WTC11 (cell line): ENCODE results near the gene VWA8. TPM values are rescaled to one million over a fixed set of nuclear protein-coding genes. Genes with fewer than 3 reads are reported as not detected.

Source experiments
- ATAC-seq: fragments of 200-7000 bp; cut with Tn5 transposase; 2 replicates; pipeline ENCODE4 v1.10.0; 2021; ENCODE audit warnings: mild to moderate bottlenecking, moderate library complexity
- CTCF ChIA-PET: fragments of 300-600 bp; sonication (Branson Sonifier 250); formaldehyde crosslinking; loops from one replicate; lab custom pipeline; 2021; ENCODE audit warnings: antibody characterized with exemption; lab: Charles Lee
- POLR2A ChIA-PET: fragments of 350-600 bp; sonication (Branson Sonifier 250); formaldehyde crosslinking; loops from one replicate; lab custom pipeline; 2021; ENCODE audit warnings: antibody characterized with exemption; lab: Charles Lee
- DNase-seq: peaks from one replicate; pipeline ENCODE4 v3.0.0; 2021; ENCODE audit warnings: low spot score
- H3K27ac Mint-ChIP-seq: 2 replicates; pipeline ENCODE4 v1.8.0; 2021; ENCODE audit warnings: mixed read lengths
- H3K27me3 Mint-ChIP-seq: 2 replicates; pipeline ENCODE4 v1.8.0; 2021; ENCODE audit warnings: low read depth, mild to moderate bottlenecking, moderate library complexity, mixed read lengths
- H3K36me3 Mint-ChIP-seq: 2 replicates; pipeline ENCODE4 v1.8.0; 2021; ENCODE audit warnings: mixed read lengths
- H3K4me1 Mint-ChIP-seq: 2 replicates; pipeline ENCODE4 v1.8.0; 2022; ENCODE audit warnings: mixed read lengths
- H3K4me3 Mint-ChIP-seq: 2 replicates; pipeline ENCODE4 v1.8.0; 2021; ENCODE audit warnings: mild to moderate bottlenecking, moderate library complexity, mixed read lengths
- H3K9me3 Mint-ChIP-seq: 2 replicates; pipeline ENCODE4 v1.8.0; 2021; ENCODE audit warnings: mixed read lengths
- ESRRA ChIP-seq: sonication (generic); formaldehyde crosslinking; IDR thresholded peaks from 2 replicates; pipeline ENCODE4 v1.8.1; 2022; ENCODE audit warnings: mild to moderate bottlenecking, missing genetic modification reagents, borderline replicate concordance
- FOXK1 ChIP-seq: sonication (generic); formaldehyde crosslinking; IDR thresholded peaks from 2 replicates; pipeline ENCODE4 v1.8.0; 2022; ENCODE audit warnings: mild to moderate bottlenecking, moderate library complexity, missing genetic modification reagents
- FOXP1 ChIP-seq: sonication (generic); formaldehyde crosslinking; IDR thresholded peaks from 2 replicates; pipeline ENCODE4 v1.8.0; 2022; ENCODE audit warnings: missing genetic modification reagents, mild to moderate bottlenecking, moderate library complexity, borderline replicate concordance
- GTF2I ChIP-seq: fragments of 250-450 bp; sonication (Bioruptor Pico); conservative IDR thresholded peaks from 2 replicates; pipeline ENCODE4 v1.4.0; 2021; ENCODE audit warnings: mild to moderate bottlenecking
- NFE2L1 ChIP-seq: sonication (generic); formaldehyde crosslinking; IDR thresholded peaks from 2 replicates; pipeline ENCODE4 v1.8.1; 2023; ENCODE audit warnings: missing genetic modification reagents
- NR2C2 ChIP-seq: sonication (generic); formaldehyde crosslinking; IDR thresholded peaks from 2 replicates; pipeline ENCODE4 v1.8.0; 2022; ENCODE audit warnings: mild to moderate bottlenecking, missing genetic modification reagents
- PRRX2 ChIP-seq: fragments of 250-450 bp; sonication (Bioruptor Pico); IDR thresholded peaks from 2 replicates; pipeline ENCODE4 v1.8.0; 2021; ENCODE audit warnings: mild to moderate bottlenecking
- SMAD3 ChIP-seq: sonication (generic); formaldehyde crosslinking; IDR thresholded peaks from 2 replicates; pipeline ENCODE4 v1.8.0; 2022; ENCODE audit warnings: missing genetic modification reagents, mild to moderate bottlenecking, borderline replicate concordance
- TEAD1 ChIP-seq: sonication (generic); formaldehyde crosslinking; IDR thresholded peaks from 2 replicates; pipeline ENCODE4 v1.8.0; 2022; ENCODE audit warnings: mild to moderate bottlenecking, missing genetic modification reagents
- ZNF425 ChIP-seq: fragments of 250-450 bp; sonication (Bioruptor Pico); conservative IDR thresholded peaks from 2 replicates; pipeline ENCODE4 v1.9.0; 2021; ENCODE audit warnings: mild to moderate bottlenecking
- ZNF532 ChIP-seq: fragments of 250-450 bp; sonication (Bioruptor Pico); IDR thresholded peaks from 2 replicates; pipeline ENCODE4 v1.9.0; 2021; ENCODE audit warnings: mild to moderate bottlenecking, borderline replicate concordance
- total RNA-seq: library from RNA; stranded (reverse); gene quantifications from 3 replicates; pipeline ENCODE4 v1.2.3, GENCODE V29; 2021
- TF ChIP-seq, protein P1 (sequence below): fragments of 250-450 bp; sonication (Bioruptor Pico); IDR thresholded peaks from 2 replicates; pipeline ENCODE4 v2.1.2; 2022; ENCODE audit warnings: mild to moderate bottlenecking, moderate library complexity
- TF ChIP-seq, protein P2 (sequence below): sonication (generic); formaldehyde crosslinking; IDR thresholded peaks from 2 replicates; pipeline ENCODE4 v1.8.1; 2022; ENCODE audit warnings: low read depth, missing genetic modification reagents, borderline replicate concordance
- TF ChIP-seq, protein P3 (sequence below): sonication (generic); formaldehyde crosslinking; IDR thresholded peaks from 2 replicates; pipeline ENCODE4 v1.8.1; 2022; ENCODE audit warnings: mild to moderate bottlenecking, missing genetic modification reagents, moderate library complexity, borderline replicate concordance
- TF ChIP-seq, protein P4 (sequence below): sonication (generic); formaldehyde crosslinking; IDR thresholded peaks from 2 replicates; pipeline ENCODE4 v1.8.0; 2022; ENCODE audit warnings: mild to moderate bottlenecking, missing genetic modification reagents
- TF ChIP-seq, protein P5 (sequence below): sonication (generic); formaldehyde crosslinking; IDR thresholded peaks from 2 replicates; pipeline ENCODE4 v1.8.1; 2022; ENCODE audit warnings: mild to moderate bottlenecking, moderate library complexity, missing genetic modification reagents

The VWA8 gene
- total RNA-seq, 1 experiment from 2014 or later = 19.9 TPM

DNA sequence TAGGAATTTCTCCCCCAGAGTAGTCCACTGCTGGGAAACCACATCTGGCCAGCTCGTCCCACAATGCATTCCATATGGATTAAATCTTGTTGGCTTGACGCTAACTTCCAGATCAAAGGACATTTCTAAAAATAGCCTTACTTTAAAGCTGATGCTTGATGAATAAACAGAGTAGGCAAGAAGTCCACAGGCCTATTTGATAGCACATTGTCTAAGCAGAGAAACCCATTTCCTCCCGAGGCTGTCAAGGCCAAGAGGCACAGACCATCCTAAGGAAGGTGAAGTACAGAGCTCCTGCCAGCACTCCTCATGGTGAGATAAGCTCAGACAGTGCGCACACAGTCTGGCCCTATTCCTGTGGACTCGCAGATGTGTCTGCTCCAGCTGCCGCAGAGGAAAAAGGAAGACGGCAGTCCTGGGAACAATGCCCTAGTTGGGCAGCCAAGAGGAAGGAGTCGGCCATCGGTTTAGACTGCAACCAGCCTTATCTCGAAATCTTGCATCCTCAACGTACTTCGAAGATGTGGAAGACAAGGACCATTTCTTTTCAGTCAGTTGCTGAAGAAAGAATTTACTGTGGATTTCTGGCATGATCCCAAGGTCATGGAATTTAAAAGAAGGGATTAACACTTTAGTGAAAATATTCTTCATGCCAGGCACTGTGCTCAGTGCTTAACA lies 346.8 kb downstream of the VWA8 start (continued):
- TF ChIP-seq ZNF532 = no peak

DNA sequence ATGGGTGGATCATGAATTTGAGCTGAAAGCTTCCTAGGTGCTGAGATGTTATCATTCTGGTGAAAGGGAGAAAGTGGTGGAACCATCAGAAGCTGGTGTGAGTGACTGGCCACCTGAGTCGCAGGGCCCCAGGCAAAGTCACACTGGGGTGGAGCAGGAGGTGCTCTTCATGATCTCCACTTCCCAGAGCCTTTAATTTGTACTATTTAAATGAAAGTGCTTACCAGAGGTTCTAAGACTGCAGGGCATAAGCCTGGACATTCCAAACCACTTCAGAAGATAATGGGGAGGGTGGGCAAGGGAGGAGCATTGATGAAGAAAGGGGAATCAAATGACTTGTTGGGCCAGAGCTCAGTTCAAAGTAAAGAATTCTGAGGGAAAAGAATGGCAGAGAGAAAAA lies 347.4 kb downstream of the VWA8 start:
- ChIA-PET CTCF (interaction anchor here (1.4 kb wide), 1 partner anchor 26 kb away, joined by 4 read pairs; no protein-coding TSS in a partner anchor), POLR2A (no interaction called here)
- Mint-ChIP-seq H3K4me3 (no peak overlapping the region), H3K27ac (no peak overlapping the region; the same call in 1 of the 2 replicates), H3K4me1 (no peaks in the 10 kb centered on the region), H3K27me3 (no peaks in the 10 kb centered on the region), H3K36me3 (peaks cover 14% of the 10 kb centered on the region), H3K9me3 (no peaks in the 10 kb centered on the region; the same call in 1 of the 2 replicates)
- TF ChIP-seq FOXK1 (CRISPR knock-in tag) = no peak
- TF ChIP-seq PRRX2 = no peak
- no peak for TF ChIP-seq ZNF425
- TF ChIP-seq TEAD1 (CRISPR knock-in tag) = no peak
- TF ChIP-seq, protein P1, sequence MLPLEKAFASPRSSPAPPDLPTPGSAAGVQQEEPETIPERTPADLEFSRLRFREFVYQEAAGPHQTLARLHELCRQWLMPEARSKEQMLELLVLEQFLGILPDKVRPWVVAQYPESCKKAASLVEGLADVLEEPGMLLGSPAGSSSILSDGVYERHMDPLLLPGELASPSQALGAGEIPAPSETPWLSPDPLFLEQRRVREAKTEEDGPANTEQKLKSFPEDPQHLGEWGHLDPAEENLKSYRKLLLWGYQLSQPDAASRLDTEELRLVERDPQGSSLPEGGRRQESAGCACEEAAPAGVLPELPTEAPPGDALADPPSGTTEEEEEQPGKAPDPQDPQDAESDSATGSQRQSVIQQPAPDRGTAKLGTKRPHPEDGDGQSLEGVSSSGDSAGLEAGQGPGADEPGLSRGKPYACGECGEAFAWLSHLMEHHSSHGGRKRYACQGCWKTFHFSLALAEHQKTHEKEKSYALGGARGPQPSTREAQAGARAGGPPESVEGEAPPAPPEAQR (CRISPR knock-in tag) = no peak
- TF ChIP-seq, protein P2, sequence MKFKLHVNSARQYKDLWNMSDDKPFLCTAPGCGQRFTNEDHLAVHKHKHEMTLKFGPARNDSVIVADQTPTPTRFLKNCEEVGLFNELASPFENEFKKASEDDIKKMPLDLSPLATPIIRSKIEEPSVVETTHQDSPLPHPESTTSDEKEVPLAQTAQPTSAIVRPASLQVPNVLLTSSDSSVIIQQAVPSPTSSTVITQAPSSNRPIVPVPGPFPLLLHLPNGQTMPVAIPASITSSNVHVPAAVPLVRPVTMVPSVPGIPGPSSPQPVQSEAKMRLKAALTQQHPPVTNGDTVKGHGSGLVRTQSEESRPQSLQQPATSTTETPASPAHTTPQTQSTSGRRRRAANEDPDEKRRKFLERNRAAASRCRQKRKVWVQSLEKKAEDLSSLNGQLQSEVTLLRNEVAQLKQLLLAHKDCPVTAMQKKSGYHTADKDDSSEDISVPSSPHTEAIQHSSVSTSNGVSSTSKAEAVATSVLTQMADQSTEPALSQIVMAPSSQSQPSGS = no peak
- DNase-seq (no peak), ATAC-seq (no peak)

DNA sequence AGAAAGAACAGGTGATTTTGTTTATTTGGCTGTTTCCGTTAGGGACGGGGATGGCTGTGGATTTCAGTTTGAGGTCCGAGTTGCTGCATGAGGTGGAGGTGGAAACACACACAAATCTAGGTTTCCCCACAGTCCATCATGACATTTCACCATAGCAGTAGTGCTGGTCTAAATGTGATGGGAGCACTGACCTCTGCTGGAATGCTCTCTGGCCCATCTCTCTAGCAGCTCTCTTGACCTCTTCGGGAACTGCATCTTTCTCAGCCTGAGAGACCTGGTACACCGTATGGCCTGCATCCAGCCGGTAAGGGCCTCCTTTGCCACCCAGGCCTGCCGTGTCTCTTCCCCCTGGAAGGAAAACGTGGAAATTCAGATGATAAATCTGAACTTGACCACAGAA lies 349.5 kb downstream of the VWA8 start:
- TF ChIP-seq, protein P3, sequence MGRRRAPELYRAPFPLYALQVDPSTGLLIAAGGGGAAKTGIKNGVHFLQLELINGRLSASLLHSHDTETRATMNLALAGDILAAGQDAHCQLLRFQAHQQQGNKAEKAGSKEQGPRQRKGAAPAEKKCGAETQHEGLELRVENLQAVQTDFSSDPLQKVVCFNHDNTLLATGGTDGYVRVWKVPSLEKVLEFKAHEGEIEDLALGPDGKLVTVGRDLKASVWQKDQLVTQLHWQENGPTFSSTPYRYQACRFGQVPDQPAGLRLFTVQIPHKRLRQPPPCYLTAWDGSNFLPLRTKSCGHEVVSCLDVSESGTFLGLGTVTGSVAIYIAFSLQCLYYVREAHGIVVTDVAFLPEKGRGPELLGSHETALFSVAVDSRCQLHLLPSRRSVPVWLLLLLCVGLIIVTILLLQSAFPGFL (CRISPR knock-in tag) = no peak
- TF ChIP-seq, protein P4, sequence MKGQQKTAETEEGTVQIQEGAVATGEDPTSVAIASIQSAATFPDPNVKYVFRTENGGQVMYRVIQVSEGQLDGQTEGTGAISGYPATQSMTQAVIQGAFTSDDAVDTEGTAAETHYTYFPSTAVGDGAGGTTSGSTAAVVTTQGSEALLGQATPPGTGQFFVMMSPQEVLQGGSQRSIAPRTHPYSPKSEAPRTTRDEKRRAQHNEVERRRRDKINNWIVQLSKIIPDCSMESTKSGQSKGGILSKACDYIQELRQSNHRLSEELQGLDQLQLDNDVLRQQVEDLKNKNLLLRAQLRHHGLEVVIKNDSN (CRISPR knock-in tag) = no peak
- TF ChIP-seq, protein P5, sequence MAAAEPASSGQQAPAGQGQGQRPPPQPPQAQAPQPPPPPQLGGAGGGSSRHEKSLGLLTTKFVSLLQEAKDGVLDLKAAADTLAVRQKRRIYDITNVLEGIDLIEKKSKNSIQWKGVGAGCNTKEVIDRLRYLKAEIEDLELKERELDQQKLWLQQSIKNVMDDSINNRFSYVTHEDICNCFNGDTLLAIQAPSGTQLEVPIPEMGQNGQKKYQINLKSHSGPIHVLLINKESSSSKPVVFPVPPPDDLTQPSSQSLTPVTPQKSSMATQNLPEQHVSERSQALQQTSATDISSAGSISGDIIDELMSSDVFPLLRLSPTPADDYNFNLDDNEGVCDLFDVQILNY (CRISPR knock-in tag) = no peak
- TF ChIP-seq NR2C2 (no peak), FOXP1 (CRISPR knock-in tag) (no peak), PRRX2 (no peak), ESRRA (no peak), NFE2L1 (no peak), SMAD3 (CRISPR knock-in tag) (no peak), GTF2I (CRISPR knock-in tag) (no peak)
- no peak overlapping the region for H3K4me3 Mint-ChIP-seq
- peaks cover 14% of the 10 kb centered on the region for H3K36me3 Mint-ChIP-seq
- ATAC-seq (peak; percentile 48), DNase-seq (no peak)
- CTCF ChIA-PET = no interaction called here
- H3K4me1 Mint-ChIP-seq = no peaks in the 10 kb centered on the region
- no peaks in the 10 kb centered on the region for H3K9me3 Mint-ChIP-seq
- H3K27me3 Mint-ChIP-seq = no peaks in the 10 kb centered on the region
- POLR2A ChIA-PET = interaction anchor here (0.7 kb wide), 1 partner anchor 21 kb away, joined by 3 read pairs; no protein-coding TSS in a partner anchor
- H3K27ac Mint-ChIP-seq = no peak overlapping the region
